Activated naive CD4-positive, alpha-beta T cell (primary cell): ENCODE measurements around the gene PPM1F.

Experiments
- DNase-seq, 4 experiments: peaks; one replicate each; lab custom pipeline; 2025; lab: John Stamatoyannopoulos, UW

The PPM1F gene, protein sequence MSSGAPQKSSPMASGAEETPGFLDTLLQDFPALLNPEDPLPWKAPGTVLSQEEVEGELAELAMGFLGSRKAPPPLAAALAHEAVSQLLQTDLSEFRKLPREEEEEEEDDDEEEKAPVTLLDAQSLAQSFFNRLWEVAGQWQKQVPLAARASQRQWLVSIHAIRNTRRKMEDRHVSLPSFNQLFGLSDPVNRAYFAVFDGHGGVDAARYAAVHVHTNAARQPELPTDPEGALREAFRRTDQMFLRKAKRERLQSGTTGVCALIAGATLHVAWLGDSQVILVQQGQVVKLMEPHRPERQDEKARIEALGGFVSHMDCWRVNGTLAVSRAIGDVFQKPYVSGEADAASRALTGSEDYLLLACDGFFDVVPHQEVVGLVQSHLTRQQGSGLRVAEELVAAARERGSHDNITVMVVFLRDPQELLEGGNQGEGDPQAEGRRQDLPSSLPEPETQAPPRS

DNA sequence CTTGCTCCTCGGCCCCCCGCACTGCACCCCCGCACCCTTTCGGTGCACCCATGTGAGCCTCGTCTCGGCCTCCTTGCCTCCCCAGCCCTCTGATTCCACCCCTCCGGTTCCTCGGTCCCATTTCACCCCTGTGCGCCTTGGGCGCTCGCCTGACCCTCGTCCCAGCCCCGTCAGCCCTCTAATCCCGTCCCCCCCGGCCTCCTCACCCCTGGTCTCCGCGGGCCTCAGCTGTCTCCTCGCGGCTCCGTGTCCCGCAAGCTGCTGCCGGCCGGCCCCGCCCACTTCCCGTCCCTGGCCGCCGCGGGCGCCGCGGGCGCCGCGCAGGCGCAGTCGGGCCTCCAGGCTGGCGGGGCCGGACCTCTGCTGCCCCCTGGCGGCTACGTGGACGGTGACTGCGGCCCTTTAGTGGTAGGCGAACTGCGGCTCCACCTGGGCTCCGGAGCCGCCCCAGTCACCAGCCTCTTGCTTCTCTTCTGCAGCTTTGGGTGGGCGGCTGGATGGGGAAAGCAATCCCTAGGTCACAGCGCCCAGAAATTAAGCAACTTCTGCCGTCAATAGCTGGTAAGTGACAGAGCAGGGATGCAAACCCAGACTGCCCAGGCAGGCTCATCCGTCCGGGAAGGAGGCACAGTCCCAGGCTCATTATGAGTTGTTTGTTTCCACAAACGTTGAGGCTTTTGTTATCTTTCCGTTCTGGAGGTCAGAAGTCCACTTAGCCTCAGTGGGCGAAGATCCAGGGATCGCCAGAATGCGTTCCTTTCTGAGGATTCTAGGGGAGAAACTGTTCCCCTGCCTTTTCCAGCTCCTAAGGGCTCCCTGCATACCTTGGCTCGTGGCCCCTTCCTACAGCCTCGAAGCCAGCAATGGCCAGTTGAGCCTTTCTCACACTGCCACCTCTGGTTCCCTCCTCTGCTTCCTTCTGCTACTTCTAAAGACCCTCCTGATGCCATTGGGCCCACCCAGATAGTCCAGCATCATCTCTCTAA, at the start of gene PPM1F:
Gene PPM1F (minus strand): TSS at position 263 of the 986 bp plus-strand sequence. CDS start 6,800 bp downstream, outside the sequence.
- peak; percentile 90 to 93 (median 92) for DNase-seq

DNA sequence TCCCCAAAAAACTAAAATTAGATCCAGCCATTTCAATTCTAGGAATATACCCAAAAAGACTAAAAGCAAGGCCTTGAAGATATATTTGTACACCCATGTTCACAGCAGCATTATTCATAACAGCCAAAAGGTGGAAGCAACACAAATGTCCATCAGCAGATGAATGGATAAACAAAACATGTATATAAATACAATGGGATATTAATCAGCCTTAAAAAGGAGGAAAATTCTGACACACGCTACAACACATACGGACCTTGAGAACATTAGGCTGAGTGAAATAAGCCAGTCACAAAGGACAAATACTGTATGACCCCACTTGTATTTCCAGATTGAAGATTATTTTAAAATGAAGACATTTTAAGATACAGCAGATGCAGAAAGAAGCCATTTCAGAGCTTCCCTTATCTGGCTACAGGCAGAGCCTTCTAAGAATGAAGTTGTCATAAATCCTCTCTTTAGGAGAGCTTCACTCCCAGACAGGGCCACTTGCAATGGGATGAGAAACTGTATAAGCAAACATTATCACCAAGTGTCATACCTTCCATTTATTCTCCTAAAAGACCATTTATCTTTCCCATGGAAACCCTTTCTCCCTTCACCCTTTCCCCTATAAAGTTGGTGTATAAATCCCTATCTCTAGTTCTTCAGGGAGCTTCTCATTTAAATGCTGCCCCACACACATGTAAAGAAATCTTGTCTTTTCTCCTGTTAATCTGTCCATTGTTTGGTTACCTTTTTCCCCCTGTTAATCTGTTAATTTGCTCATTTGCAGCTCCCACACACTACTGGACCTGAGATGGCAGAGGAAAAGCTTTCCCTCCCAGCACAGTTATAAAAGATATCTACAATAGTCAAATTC, 49.2 kb upstream of the PPM1F start:
- no peak for DNase-seq

DNA sequence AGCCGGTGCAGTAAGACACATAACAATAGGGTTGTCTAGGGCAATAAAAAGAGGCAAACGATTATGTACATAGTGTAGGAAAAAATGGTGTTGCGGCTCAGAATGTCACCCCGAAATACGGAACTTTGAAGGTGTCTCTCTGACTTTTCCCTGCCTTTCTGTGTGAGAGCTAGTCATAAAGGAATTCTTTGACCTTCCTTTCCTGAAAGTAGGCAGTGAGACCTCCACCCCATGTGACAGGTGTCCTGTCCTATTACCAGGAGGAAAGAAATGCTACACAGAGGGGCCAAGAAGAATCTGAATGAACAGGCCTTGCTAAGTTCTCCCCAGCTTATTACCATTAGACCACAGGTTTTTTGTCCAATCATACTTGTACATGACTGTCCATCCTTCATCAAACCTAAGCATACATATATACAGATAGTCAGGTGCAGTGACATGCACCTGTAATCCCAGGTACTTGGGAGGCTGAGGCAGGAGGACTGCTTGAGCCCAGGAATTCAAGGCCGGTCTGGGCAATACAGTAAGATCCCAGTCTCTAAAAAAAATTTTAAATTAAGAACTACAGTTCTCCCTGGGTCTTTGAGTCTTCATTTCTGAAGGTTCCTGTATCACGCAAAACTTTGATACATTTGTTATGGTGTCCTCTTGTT, 46.1 kb upstream of the PPM1F start:
- no peak for DNase-seq

DNA sequence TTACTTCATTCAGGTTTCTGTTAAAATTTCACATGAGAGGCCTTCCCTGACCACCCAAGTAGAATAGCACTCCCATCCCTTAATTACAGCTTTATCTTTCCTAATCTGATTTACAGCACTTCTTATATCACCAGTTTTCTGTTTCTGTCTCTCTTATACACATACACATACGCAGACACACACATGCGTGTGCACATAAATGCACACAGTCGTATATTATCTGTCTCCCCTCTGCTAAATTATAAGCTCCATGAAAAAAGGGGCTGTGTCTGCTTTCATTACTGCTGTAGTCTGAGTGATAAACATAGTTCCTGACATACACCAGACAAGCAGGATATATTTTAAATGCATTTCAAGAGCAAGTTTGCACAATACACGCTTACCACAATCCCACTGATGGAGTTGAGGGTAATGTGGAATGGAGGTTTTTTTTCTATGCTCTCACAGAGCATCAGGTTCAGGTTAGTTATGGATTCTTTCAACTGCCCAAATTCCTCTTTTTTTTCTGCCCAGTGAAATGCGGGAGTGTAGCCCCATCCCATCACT, 43.6 kb upstream of the PPM1F start:
- no peak for DNase-seq

DNA sequence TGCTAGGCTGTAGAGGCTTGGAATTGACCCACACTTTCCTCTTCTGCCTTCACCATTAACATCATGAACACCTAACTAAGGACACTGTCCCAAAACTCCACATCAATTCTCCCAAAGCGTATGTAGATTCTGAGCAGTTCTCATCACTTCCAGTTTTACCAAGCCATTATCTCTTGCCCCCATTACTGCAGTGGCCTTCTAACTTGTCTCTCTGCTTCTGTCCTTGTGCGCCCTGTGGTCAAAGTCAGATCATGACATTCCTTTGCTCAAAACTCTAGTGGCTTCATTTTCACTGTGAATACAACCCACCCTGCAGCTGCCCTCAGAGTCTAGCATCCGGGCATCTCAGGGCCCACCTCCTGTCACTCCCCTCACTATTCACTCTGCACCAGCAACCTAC, 43.0 kb upstream of the PPM1F start:
- DNase-seq = no peak

DNA sequence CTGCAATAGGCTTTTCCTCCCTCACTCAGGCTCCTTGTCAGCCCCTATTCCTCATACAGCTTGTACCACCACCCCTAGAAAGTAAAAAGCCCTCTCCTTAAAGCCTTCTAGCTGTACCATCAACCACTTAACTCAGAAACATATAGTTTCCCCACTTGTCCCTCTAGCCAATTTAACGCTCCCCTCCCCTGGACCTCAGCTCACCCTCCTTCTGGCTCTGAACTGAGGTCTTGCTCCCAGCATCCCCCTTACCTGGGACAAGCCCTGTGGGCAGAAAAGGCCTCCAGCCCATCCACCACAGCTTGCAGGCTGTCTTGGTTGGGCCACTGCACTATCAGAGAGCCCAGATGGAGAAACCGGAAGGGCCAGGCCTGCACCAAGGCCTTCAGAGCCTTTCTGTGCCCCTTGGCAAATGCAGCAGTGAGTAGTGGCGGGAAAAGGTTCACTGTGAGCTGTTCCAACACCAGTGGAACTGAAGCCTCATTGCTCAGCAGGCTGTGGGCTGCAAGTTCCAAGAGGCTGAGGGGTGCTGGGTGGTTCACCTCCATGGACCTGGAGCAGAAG, 42.3 kb upstream of the PPM1F start:
- DNase-seq = no peak

DNA sequence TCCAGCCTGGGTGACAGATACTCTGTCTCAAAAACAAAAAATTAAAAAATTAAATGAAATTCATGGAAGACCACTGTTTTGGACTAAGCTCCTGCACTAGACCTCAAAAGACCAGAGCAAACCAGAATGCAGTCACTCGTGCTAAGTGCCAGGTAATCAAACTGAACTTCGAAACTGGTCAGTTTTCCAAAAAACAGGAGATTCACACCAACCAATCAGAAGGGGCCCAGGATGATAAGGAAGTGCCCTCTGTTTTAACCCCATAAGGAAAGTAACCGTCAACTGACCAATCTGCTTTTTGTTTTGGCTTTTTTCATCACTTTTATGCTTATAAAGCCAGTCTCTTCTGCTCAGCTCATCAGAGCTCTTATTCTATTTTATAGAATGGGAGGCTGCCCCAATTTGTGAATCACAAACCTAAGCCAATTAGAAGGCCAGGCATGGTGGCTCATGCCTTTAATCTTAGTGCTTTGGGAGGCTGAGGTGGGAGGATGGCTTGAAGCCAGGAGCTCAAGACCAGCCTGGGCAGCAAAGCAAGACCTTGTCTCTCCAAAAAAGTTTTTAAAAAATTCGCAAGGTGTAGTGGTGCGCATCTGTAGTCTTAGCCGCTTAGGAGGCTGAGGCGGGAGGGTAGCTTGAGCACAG, 40.1 kb upstream of the PPM1F start:
- DNase-seq = no peak

DNA sequence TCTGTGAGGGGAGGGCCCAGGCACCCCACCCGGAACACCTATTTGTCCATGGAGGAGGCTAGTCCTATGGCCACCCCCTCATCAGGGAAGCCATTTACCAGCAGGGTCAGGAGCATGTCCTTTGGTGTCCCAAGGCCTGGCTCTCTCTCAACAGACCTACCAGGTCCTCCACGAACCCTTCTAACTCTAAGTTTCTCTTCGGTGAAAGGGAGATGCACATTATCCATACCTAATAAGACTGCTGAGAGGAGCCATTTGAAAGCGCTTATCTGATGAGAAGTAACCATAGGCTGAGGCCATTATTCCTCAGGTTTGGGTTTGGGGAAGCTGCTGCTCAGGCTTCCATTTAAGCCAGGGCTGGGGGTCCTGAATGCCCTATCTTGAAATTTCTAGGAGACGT, 39.1 kb upstream of the PPM1F start:
- no peak for DNase-seq

DNA sequence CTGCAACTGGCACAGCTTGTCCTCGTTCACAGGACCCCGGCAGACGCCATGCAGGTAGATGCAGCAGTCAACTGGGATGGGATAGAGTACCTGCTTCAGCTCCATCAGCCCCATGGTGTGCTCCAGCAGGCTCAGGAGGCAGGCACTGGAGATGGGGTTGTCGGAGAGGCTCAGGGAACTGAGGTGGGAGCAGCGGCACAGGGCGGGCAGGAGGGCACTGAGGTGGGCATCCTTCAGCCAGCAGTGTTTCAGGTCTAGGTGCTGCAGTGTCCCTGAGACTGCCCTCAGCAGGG, 38.6 kb upstream of the PPM1F start:
- DNase-seq = no peak

DNA sequence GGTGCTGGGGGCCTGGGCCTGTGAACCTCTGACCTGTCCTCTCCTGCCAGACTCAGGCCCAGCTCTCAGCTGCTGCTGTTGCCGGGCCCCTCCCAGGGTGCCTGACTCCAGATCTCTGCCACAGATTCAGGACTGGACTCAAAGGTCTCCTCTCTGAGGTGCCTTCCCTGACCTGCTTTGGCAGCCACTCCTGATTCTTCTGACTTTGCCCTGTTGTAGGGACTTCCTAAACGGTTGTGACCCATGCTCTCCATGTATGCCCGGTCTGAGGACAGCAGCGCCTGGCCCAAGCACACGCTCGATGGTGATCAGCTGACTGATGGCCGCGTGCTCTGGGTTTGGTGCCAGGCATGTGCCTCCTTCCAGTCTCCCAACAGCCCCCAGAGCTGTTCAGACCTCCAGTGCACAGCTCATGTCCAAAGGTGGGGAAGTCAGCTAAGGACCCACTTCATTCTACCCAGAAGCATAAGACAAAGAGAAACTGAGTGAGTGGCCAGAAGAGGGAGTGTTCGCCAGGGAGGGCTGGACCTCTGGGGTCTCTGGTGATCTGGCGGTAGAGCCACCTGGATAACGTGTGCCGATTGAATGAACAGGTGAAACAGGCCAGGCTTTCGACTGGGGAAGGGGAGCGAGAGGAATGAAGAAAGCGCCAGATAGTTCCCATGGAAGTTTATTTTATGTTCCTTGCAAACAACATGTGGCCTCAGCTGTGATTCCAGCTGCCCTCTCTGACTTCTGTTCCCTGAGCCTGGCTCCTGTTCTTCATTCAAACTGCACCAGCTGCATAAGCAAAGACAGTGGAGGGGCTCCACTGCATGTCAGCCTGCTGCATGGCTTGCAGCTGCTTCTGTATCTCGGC, 38.0 kb upstream of the PPM1F start:
- DNase-seq = no peak

DNA sequence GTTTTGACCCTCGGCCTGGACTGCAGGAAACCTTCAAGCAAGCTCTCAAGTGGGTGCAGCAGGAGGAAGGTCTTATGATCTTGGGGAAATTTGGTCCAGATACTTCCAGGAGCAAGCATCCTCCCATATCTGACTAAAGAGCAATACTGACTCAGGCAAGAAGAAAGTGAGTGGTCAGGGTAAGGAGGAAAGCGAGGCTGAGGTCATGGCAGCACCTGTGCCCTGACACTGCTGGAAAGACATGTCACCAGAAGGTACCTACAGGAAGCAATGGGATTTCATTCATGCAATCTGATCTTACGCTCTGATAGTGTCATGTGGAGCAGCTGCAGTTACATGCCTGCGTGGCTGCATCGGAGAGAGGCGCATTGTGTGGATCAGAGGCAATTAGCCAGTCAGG, 36.4 kb upstream of the PPM1F start:
- DNase-seq = no peak

DNA sequence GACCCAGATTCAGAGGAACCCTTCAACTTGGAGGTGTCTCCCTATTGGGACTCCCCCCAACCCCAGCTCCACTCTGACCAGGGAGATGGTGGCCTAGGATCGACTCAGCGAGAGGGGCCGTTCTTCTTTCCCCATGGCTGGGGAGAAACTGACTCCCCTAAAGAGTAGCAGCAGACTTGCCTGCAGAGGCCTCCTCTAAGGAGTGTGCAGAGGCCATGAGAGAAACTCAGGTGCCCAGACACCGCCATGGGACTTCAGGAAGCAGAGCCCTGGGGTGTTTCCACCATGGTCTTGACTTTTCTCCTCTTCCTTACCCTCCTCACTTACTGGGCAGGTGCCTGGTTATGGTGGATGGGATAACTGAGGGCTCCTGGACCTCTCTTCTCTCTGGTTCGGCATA, 32.6 kb upstream of the PPM1F start:
- DNase-seq = no peak

DNA sequence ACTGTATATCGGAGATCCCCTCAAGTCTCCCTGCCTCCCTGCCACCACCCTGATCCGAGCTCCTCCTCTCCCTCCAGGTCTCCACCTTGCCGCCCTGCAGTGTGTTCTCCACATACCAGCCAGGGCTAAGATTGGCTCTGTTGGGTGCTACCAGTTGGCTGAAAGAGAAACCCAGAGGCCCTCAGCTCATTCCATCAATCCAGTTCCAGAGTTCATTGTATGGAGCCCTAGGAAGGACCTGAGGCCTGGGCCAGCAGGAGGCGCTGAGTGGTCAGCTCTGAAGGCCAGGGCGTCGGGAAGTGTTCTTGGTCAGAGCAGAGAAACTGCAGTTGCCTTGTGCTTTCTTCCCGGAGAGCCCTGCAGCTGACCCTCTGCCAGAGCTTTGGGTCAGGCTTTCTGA, 32.1 kb upstream of the PPM1F start:
- no peak for DNase-seq

DNA sequence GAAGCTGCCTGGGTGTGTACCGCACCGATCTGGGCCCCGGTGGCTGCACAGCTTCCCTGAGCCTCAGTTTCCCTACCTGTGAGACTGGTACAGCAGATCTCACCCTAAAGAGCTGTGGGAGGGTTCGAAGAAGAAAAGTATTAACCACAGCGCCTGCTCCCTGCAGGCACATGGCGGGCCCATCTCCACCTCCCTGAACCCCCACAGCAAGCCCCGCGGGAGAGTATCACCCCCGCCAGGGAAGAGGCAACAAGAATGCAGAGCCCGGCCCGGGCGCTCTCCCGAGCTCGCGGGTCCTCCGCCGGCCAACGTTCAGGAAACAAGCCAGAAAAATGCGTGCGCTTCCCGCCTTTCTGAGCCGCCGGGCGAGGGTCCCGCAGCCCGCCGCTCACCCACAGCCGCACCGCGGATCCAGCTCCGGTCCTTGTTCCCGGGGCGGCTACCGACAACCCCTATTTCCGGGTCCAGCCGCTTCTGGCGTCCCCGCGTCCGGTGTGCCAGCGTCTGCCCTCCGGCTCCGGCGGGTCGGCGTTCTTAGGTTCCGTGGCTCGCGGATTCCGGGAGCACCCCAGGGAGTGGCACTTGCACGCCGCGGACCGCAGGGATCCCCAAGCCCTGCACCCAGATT, 29.8 kb upstream of the PPM1F start, which contains the start of gene TOP3B:
Gene TOP3B (minus strand): TSS at position 450 of the 628 bp plus-strand sequence. CDS start 7,078 bp downstream, outside the sequence.
- peak; percentile 64 to 71 (median 69) for DNase-seq

DNA sequence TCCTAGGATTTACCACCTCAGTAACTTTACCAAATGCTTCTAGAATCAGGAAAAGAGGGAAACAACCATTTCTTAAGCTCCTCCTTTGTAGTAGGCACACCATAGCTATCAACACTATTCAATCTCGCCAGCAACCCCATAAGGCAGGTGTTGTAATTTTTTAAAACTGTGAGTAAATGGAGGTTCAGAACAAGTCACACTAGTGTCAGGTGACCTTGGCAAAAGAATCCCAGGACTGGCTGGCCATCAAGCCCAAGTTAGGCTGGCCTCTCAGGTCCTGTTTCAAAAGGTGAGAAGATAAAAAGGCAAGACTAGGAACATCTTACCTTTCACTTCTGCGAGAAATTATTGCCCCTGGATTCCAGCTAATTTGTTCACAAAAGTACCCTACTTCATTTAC, 29.2 kb upstream of the PPM1F start:
- no peak for DNase-seq

DNA sequence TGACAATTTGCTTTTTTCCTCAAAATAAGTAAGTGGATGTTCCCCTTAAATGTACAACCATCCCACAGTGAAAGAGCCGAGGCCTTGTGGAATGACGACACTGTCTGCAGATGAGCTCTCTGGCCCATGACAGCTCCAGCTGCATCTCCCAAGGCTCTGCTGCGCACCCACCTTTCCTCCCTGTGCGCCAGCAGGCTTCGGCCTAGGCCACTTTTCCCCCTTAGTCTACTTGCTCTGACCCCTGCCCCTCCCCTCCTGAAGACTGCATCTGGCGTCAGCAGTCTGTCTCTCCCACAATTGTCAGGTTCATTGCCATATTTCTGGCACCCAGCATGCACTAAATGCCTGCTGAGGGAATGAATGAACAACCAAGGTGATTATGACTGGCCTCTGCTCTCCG, 27.9 kb upstream of the PPM1F start:
- DNase-seq = no peak

DNA sequence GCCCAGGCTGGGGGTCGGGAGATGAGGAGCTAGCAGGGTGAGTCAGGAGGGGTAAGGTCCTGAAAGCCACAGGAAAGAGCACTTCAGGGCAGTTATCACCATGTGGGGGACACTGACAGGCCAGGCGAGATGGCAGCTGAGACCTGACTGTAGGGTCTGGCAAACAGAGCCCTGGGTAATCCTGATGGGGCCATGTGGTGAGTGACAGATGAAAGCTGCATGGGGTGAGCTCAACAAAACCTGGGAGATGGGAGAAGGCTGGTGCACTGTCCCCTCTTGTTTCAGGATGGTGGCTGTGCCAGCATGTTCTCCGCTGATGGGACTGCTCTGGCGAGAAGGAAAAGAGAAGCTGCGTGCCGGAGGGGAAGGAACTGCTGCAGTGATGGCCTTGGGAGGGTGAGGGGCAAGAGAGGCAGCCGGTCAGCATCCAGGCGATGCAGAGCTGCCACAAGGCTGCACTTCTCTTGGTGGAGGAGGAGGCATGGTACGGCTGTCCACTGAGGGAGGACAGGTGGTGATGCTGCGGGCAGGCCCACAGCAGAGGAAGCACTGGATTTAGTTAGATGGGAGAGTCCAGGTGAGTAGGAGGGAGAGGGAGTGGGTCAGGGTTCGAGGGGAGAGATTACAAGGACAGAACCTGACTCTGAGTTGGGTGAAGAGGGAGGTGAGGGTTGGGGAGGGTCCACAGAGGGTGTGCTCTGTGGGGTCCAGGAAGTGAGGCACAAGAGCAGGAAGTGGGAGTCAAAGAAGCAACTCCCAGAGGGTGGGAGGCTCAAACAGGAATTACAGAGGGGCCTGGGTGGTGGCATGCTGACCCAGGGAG, 26.1 kb upstream of the PPM1F start:
- no peak for DNase-seq

DNA sequence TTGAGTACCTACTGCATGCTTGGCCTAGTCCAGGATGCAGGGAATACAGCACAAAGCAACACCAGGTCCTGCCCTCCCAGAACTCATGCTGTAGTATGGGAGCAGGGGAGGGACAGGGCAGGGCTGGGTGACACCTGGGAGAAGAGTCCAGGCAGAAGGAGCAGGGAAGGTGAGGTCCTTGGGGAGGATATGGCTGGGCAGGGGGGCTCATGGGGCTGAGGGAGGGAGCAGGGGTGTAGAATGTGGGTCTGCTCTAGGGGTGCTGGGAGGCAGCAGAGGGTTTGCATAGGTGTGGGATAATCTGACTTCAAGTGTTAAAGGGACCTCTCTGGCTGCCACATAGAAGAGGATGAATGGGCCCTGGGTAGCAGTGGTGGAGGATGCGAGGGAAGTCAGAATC, 25.2 kb upstream of the PPM1F start:
- no peak for DNase-seq
